Suprapubic skin (tissue), 4 donors: Measurements from ENCODE around the gene NLRP1. TPM values are rescaled to one million over a fixed set of nuclear protein-coding genes. Genes with fewer than 3 reads are reported as not detected.

Source experiments
- DNase-seq, 2 donors: peaks; one replicate each; pipeline ENCODE4 v3.0.0-alpha.2; 2019; ENCODE audit warnings: low spot score in 2 of 2
- H3K27ac ChIP-seq: fragments of 200-600 bp; sonication (generic); one replicate; pipeline ENCODE4 v1.5.1; 2019
- H3K27me3 ChIP-seq: fragments of 200-600 bp; sonication (generic); one replicate; pipeline ENCODE4 v1.5.1; 2019
- H3K36me3 ChIP-seq: fragments of 200-600 bp; sonication (generic); one replicate; pipeline ENCODE4 v1.5.1; 2019
- H3K4me1 ChIP-seq: fragments of 200-600 bp; sonication (generic); one replicate; pipeline ENCODE4 v1.5.1; 2019
- H3K4me3 ChIP-seq: fragments of 200-600 bp; sonication (generic); one replicate; pipeline ENCODE4 v1.5.1; 2019; ENCODE audit warnings: mild to moderate bottlenecking
- H3K9me3 ChIP-seq: fragments of 200-600 bp; sonication (generic); one replicate; pipeline ENCODE4 v1.5.1; 2019
- EP300 ChIP-seq: sonication (generic); formaldehyde crosslinking; IDR thresholded peaks from one replicate; pipeline ENCODE4 v1.6.1; 2017; ENCODE audit warnings: antibody characterized with exemption
- POLR2A ChIP-seq, 2 donors: fragments of 450-650 bp; IDR thresholded peaks; one replicate each; pipeline ENCODE4 v1.6.1; 2017; ENCODE audit warnings: antibody characterized with exemption in 2 of 2, mild to moderate bottlenecking in 2 of 2, moderate library complexity in 2 of 2
- POLR2AphosphoS5 ChIP-seq, 3 donors: sonication (generic); formaldehyde crosslinking; IDR thresholded peaks; one replicate each; pipeline ENCODE4 v1.6.1; 2017; ENCODE audit warnings: antibody characterized with exemption in 3 of 3
- WGBS: methylation state at CpG from one replicate; pipeline ENCODE4 v1.1.5; 2018; 5-methylcytosine and 5-hydroxymethylcytosine counted together
- total RNA-seq, 4 donors: library from RNA; depleted of rRNA; stranded (reverse); fragments of >200 nt; gene quantifications; one replicate each; pipeline ENCODE4 v1.1.0, GENCODE V29; 2016
- TF ChIP-seq, protein P1 (sequence below), 2 donors: fragments of 200-600 bp in 1 of 2; fragments of 450-650 bp in 1 of 2; sonication (generic) in 1 of 2; IDR thresholded peaks; one replicate each; pipeline ENCODE4 v1.5.1; 2016 to 2019; ENCODE audit warnings: antibody characterized with exemption in 2 of 2, mild to moderate bottlenecking in 1 of 2, moderate library complexity in 1 of 2

The NLRP1 gene
- total RNA-seq, 4 donors from 2014 or later, result 66.9 to 279 (median 95.8) TPM

DNA sequence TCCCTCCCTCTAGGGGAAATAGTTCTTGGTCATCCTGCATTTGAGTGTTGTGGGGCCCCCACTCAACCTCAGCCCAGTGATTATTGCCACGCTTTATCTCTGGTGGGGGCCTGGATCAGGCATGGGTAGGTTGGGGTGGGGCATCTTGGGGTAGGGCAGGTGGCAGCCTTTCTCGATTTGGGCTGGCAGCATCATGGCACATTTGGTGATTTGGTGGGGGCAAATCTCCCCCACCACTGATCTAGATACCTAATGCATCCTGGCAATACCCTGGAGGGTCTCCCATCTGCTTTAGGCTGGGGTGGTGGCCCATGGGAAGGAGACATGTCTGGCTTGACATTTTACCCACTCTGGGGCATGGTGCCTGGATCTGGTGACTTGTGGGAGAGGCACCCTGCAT, 40.2 kb downstream of the NLRP1 start:
- Histone ChIP-seq H3K36me3 (peaks cover 91% of the 10 kb centered on the region), H3K27me3 (no peaks in the 10 kb centered on the region), H3K27ac (no peak overlapping the region), H3K4me1 (no peaks in the 10 kb centered on the region), H3K4me3 (no peak overlapping the region), H3K9me3 (no peaks in the 10 kb centered on the region)
- WGBS, result 100% methylated on average over 2 of the region's 2 CpGs
- peak in 1 of 2 donors; percentile 27 for DNase-seq
- TF ChIP-seq, protein P1, sequence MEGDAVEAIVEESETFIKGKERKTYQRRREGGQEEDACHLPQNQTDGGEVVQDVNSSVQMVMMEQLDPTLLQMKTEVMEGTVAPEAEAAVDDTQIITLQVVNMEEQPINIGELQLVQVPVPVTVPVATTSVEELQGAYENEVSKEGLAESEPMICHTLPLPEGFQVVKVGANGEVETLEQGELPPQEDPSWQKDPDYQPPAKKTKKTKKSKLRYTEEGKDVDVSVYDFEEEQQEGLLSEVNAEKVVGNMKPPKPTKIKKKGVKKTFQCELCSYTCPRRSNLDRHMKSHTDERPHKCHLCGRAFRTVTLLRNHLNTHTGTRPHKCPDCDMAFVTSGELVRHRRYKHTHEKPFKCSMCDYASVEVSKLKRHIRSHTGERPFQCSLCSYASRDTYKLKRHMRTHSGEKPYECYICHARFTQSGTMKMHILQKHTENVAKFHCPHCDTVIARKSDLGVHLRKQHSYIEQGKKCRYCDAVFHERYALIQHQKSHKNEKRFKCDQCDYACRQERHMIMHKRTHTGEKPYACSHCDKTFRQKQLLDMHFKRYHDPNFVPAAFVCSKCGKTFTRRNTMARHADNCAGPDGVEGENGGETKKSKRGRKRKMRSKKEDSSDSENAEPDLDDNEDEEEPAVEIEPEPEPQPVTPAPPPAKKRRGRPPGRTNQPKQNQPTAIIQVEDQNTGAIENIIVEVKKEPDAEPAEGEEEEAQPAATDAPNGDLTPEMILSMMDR (IDR thresholded peaks at IDR 0.05), result no peak
- TF ChIP-seq POLR2A (IDR thresholded peaks at IDR 0.05), result no peak
- TF ChIP-seq POLR2AphosphoS5 (IDR thresholded peaks at IDR 0.05), result no peak
- TF ChIP-seq EP300, result no peak

DNA sequence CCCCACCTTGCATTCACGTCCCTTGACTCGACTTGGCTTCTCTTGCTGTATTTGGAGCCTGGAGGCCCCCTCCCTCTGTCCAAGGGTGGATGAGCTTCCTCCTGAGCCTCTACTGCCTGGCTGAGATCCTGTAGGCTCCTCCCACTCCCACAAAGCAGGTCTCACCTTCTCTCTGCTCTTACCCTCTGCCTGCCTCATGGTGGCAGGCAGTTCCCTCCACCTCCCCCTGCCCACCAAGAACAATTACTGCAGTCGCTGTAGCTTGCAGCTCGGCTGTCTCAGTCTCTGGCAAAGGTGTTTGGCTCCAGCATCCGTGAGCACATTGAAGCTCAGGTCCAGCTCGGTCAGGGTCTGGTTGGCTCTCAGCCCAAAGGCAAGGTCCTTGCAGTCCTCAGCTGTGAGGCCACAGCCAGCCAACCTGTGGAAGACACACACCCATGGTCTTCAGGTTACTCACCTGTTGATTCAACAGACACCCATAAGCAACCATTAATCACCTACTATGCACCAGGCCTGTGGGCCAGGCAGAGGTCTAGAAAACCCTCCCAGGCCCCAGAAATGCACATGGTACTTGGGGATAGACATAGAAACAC, 42.6 kb downstream of the NLRP1 start:
- Histone ChIP-seq H3K9me3 (no peaks in the 10 kb centered on the region), H3K27me3 (no peaks in the 10 kb centered on the region), H3K4me1 (no peaks in the 10 kb centered on the region), H3K4me3 (no peak overlapping the region), H3K27ac (no peak overlapping the region), H3K36me3 (peaks cover 94% of the 10 kb centered on the region)
- peak in 1 of 2 donors; percentile 25 for DNase-seq
- TF ChIP-seq, protein P1 (IDR thresholded peaks at IDR 0.05), result no peak
- TF ChIP-seq POLR2AphosphoS5 (IDR thresholded peaks at IDR 0.05) (no peak), EP300 (no peak), POLR2A (IDR thresholded peaks at IDR 0.05) (no peak)
- WGBS, result 63% methylated on average over 5 of the region's 6 CpGs

GRCh38 chr17:5540321-5540720, 44.0 kb downstream of the NLRP1 start:
- Histone ChIP-seq H3K27me3 (no peaks in the 10 kb centered on the region), H3K27ac (no peak overlapping the region), H3K9me3 (no peaks in the 10 kb centered on the region), H3K4me3 (no peak overlapping the region), H3K4me1 (no peaks in the 10 kb centered on the region), H3K36me3 (peaks cover 89% of the 10 kb centered on the region)
- WGBS, result 91% methylated on average over 7 of the region's 7 CpGs
- no peak for DNase-seq
- TF ChIP-seq POLR2AphosphoS5 (IDR thresholded peaks at IDR 0.05) (no peak), EP300 (no peak), POLR2A (IDR thresholded peaks at IDR 0.05) (no peak)
- TF ChIP-seq, protein P1 (IDR thresholded peaks at IDR 0.05), result no peak

DNA sequence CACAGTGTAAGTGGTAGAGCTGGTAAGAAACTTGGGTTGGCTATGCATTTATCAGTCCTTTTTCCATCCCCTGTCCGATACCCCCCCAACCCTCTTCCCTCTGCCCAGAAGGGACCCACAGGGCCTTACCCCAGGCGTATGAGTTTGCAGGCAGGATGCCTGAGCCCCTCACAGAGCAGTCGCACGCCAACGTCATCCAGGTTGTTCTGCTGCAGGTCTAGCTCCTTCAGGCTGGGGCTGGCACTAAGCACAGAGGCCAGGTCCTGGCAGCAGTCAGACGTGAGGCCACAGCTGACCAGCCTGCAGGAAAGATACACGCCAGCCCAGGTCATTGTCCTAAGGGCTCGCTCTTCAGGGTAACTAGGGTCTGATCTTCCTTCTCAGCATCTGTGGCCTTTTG, 45.0 kb downstream of the NLRP1 start:
- Histone ChIP-seq H3K27ac (no peak overlapping the region), H3K4me1 (no peaks in the 10 kb centered on the region), H3K36me3 (peaks cover 89% of the 10 kb centered on the region), H3K9me3 (no peaks in the 10 kb centered on the region), H3K4me3 (no peak overlapping the region), H3K27me3 (no peaks in the 10 kb centered on the region)
- TF ChIP-seq POLR2A (IDR thresholded peaks at IDR 0.05) (no peak), EP300 (no peak), POLR2AphosphoS5 (IDR thresholded peaks at IDR 0.05) (no peak)
- TF ChIP-seq, protein P1 (IDR thresholded peaks at IDR 0.05), result no peak
- DNase-seq, result peak; percentile 41 to 57
- 95% methylated on average over 8 of the region's 8 CpGs for WGBS

GRCh38 chr17:5536866-5537650, 47.3 kb downstream of the NLRP1 start:
- Histone ChIP-seq H3K4me1 (no peaks in the 10 kb centered on the region), H3K9me3 (no peaks in the 10 kb centered on the region), H3K36me3 (peaks cover 91% of the 10 kb centered on the region), H3K4me3 (no peak overlapping the region), H3K27ac (no peak overlapping the region), H3K27me3 (no peaks in the 10 kb centered on the region)
- DNase-seq, result no peak
- 71% methylated on average over 10 of the region's 11 CpGs for whole genome bisulfite sequencing
- TF ChIP-seq, protein P1 (IDR thresholded peaks at IDR 0.05), result no peak
- TF ChIP-seq EP300 (no peak), POLR2A (IDR thresholded peaks at IDR 0.05) (no peak), POLR2AphosphoS5 (IDR thresholded peaks at IDR 0.05) (no peak)
